Heart right ventricle (tissue), 16 donors: Measurements from ENCODE around the gene SLC13A5. TPM values are rescaled to one million over a fixed set of nuclear protein-coding genes. Genes with fewer than 3 reads are reported as not detected.
"Not testable (repeated sequence)": the region's sequence is repeated elsewhere in the genome, so short reads cannot be mapped to it uniquely, and the experiment has no call there.

ENCODE experiments used
- ATAC-seq, 8 donors: fragments of 200-7000 bp; cut with Tn5 transposase; one replicate each; pipeline ENCODE4 v1.9.1; 2020; ENCODE audit warnings: mild to moderate bottlenecking in 8 of 8, moderate library complexity in 8 of 8, moderate number of reproducible peaks in 1 of 8
- DNase-seq, 2 donors: peaks; one replicate each; pipeline ENCODE4 v3.0.0-alpha.2; 2020
- H3K27ac ChIP-seq, 10 donors: fragments of 200-600 bp; sonication (generic) in 2 of 10; one replicate each; pipeline versions ENCODE4 v1.5.0 to v1.8.0; 2020 to 2022; ENCODE audit warnings: mild to moderate bottlenecking in 3 of 10
- H3K27me3 ChIP-seq, 7 donors: fragments of 200-600 bp; one replicate each; pipeline ENCODE4 v1.8.0; 2021 to 2022; ENCODE audit warnings: mild to moderate bottlenecking in 2 of 7
- H3K36me3 ChIP-seq, 9 donors: fragments of 200-600 bp; sonication (generic) in 1 of 9; one replicate each; pipeline versions ENCODE4 v1.5.0 to v1.8.0; 2020 to 2022; ENCODE audit warnings: mild to moderate bottlenecking in 2 of 9
- H3K4me1 ChIP-seq, 9 donors: fragments of 200-600 bp; sonication (generic) in 1 of 9; one replicate each; pipeline versions ENCODE4 v1.5.0 to v1.8.0; 2020 to 2022; ENCODE audit warnings: mild to moderate bottlenecking in 4 of 9
- H3K4me3 ChIP-seq, 10 donors: fragments of 200-600 bp; sonication (generic) in 2 of 10; one replicate each; pipeline versions ENCODE4 v1.5.0 to v1.8.0; 2020 to 2022; ENCODE audit warnings: mild to moderate bottlenecking in 7 of 10, moderate library complexity in 2 of 10
- H3K9me3 ChIP-seq, 11 donors: fragments of 200-600 bp in 10 of 11; sonication (generic) in 2 of 11; one replicate each; pipeline versions ENCODE4 v1.5.0 to v1.8.0; 2013 to 2022; ENCODE audit warnings: mild to moderate bottlenecking in 2 of 11, control low read depth in 1 of 11, moderate library complexity in 1 of 11
- WGBS, 2 donors: extraction: QIAGEN DNeasy Blood & Tissue Kit; methylation state at CpG; one replicate each; pipeline ENCODE4 v1.1.7; 2013; ENCODE audit warnings: inconsistent platforms in 1 of 2; 5-methylcytosine and 5-hydroxymethylcytosine counted together
- intact Hi-C, 10 donors: fragments of 100-400 bp; cut with DNase I; formaldehyde crosslinking; loops; one replicate each; pipeline versions ENCODE4 v1.11.1 to v1.14.2; 2022
- polyA plus RNA-seq, 2 donors: library from polyadenylated mRNA; stranded (reverse); fragments of 200-250 nt; gene quantifications; one replicate each; pipeline ENCODE4 v1.2.3, GENCODE V29; 2013
- total RNA-seq, 10 donors: library from RNA; stranded (reverse); fragmentation: NEBNext Ultra II Directional in 3 of 10; extraction: Animal tissue kit (Norgen Biotek cat#: 25700) in 3 of 10; gene quantifications; one replicate each; pipeline versions ENCODE4 v1.2.1 to v1.2.4, GENCODE V29; 2021 to 2023
- TF ChIP-seq, protein P1 (sequence below), 9 donors: fragments of 200-600 bp; sonication (generic) in 2 of 9; IDR thresholded peaks; one replicate each; pipeline versions ENCODE4 v1.5.0 to v1.8.0; 2021 to 2022; ENCODE audit warnings: antibody characterized with exemption in 9 of 9, mild to moderate bottlenecking in 5 of 9, moderate library complexity in 1 of 9
- donor health status: Arrhythmogenic right ventricular cardiomyopathy.
- donor health status: ischemic (EF 13 %, LVEDD 7.1; RV severe dilation, severe dysfunction).
- donor health status: healthy with polysubstance abuse.
- donor health status: DM: no; HTN: yes; CAD: no.
- donor health status: DM: no; HTN: no; CAD: no.
- donor health status: ischemic (EF 25% LVEDD 6.9; RV normal size, moderate dysfunction).
- donor health status: ischemic (EF 25% LVEDD 5.7; RV mildly dilated, moderate dysfunction).
- donor health status: healthy.
- donor health status: DM: yes; HTN: yes; CAD: no.
- donor health status: Ischemic cardiomyopathy.
- donor health status: ischemic (EF 35%, LVEDD 5.7; RV mildly dilated, moderate dysfunction).
- donor health status: nonischemic (EF 11% LVEDD 7.7; RV severe dilation, severe dysfunction).
- donor health status: DM: yes; HTN: yes; CAD: no.
- donor health status: PGD.
- donor health status: ischemic (EF 29% LVEDD 5.4; RV normal size, mild dysfunction).
- donor health status: nonischemic (EF 23%, LVEDD 6.1; RV moderate dilation, normal function).

SLC13A5 gene
- total and polyA plus RNA-seq, 12 donors: 0.03 to 0.36 (median 0.17) TPM; not detected in 9

DNA sequence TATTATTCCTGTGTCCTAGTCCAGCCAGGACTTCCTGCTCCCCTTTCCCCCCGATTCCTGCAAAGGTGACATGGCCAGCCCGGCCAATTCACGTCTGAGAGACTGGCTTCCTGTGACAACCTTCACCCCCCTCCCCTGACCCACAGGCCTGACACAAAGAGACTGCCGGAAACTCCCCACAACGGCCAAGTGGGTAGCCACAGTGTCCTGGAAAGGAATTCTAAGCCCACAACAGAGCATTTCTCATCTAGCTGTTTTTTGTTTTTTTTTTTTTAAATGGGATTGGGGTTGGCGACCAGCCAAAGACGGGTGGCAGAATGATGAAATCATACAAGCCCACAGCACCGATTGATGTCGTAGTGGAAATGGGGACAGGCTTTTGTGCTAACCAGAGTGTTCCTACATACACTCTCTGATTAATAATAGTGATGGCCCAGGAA is 39.9 kb upstream of the SLC13A5 start:
- WGBS, 2 donors: 19 to 22% methylated on average over 9 of the region's 9 CpGs
- intact Hi-C loops: loop anchor here in 6 of 10 donors (10.0 kb wide), 3 partner anchors 88 to 272 kb away; partner anchors contain the start of genes RNASEK (in 5 of the 6) and BCL6B (in 1 of the 6)
- DNase-seq: peak; percentile 65 to 82
- peaks cover 0 to 4% (median 0%) of the 10 kb centered on the region in 9 donors for H3K36me3 ChIP-seq
- no peaks in the 10 kb centered on the region for H3K9me3 ChIP-seq
- TF ChIP-seq, protein P1, sequence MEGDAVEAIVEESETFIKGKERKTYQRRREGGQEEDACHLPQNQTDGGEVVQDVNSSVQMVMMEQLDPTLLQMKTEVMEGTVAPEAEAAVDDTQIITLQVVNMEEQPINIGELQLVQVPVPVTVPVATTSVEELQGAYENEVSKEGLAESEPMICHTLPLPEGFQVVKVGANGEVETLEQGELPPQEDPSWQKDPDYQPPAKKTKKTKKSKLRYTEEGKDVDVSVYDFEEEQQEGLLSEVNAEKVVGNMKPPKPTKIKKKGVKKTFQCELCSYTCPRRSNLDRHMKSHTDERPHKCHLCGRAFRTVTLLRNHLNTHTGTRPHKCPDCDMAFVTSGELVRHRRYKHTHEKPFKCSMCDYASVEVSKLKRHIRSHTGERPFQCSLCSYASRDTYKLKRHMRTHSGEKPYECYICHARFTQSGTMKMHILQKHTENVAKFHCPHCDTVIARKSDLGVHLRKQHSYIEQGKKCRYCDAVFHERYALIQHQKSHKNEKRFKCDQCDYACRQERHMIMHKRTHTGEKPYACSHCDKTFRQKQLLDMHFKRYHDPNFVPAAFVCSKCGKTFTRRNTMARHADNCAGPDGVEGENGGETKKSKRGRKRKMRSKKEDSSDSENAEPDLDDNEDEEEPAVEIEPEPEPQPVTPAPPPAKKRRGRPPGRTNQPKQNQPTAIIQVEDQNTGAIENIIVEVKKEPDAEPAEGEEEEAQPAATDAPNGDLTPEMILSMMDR (IDR thresholded peaks at IDR 0.05): no peak
- H3K27me3 ChIP-seq: no peaks in the 10 kb centered on the region
- peak overlapping the region; percentile 82 to 98 (median 94) for H3K27ac ChIP-seq
- H3K4me3 ChIP-seq: peak overlapping the region in 1 of 10 donors; percentile 0
- peak; percentile 75 to 91 (median 85) for ATAC-seq
- H3K4me1 ChIP-seq: peaks cover 16 to 62% (median 48%) of the 10 kb centered on the region in 9 donors

DNA sequence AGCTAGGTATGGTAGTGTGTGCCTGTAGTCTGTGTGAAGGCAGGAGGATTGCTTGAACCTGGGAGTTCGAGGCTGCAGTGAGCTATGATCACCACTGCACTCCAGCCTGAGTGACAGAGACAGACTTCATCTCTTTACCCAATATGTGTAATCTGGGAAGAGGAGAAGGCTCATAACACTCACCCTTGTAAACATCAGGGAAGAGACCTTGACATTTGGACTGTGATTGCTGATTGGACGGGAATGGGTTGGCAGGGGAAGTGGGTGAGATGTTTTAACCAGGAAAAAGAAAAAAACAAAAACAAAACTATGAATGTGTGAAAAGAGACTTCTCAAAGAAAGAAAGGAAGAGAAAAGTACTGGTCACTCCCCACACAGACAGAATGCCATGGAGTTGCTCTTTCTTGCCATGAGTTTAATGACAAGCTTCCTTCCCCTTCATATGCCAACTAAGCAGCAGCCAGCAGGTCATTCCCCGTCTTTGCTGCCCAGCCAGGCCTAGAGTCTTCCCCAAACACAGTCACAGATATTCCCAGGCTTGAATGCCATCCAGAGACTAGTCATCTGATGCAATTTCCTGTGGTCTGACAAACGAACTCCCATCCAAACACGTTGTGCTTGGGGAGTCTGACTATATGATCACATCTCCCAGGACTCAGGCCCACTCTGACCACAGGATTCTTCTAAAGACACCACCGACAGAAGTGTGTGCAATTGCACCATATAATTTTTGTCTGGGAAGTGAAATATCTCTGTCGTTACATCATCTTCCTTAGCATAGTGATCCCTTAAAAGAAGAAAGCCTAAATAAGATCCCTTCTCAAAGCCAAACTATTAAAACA is 39.1 kb upstream of the SLC13A5 start:
- Histone ChIP-seq H3K4me3 (peak overlapping the region in 1 of 10 donors; percentile 0), H3K4me1 (peaks cover 12 to 55% (median 41%) of the 10 kb centered on the region in 9 donors), H3K27me3 (no peaks in the 10 kb centered on the region), H3K9me3 (no peaks in the 10 kb centered on the region), H3K27ac (peak overlapping the region; percentile 82 to 98 (median 94)), H3K36me3 (no peaks in the 10 kb centered on the region)
- ATAC-seq (peak; percentile 22 to 79 (median 43)), DNase-seq (peak; percentile 32 to 56)
- 35 to 45% methylated on average over 7 of the region's 7 CpGs for WGBS, 2 donors
- TF ChIP-seq, protein P1 (IDR thresholded peaks at IDR 0.05): no peak
- intact Hi-C loops: loop anchor here in 6 of 10 donors (10.0 kb wide), 3 partner anchors 87 to 273 kb away; partner anchors contain the start of genes RNASEK (in 5 of the 6) and BCL6B (in 1 of the 6)

DNA sequence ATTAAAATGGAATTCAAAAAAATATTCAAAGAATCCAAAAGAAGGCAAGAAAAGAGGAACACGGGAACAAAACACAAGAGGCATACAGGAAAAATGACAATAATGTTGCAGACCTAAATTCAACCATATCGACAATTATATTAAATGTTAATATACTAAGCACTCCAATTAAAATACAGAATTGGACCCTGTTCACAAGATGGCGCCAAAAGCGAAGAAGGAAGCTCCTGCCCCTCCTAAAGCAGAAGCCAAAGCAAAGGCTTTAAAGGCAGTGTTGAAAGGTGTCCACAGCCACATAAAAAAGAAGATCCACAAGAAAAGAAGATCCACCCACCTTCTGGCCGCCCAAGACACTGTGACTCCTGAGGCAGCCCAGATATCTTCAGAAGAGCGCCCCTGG is 36.4 kb upstream of the SLC13A5 start:
- H3K36me3 ChIP-seq: no peaks in the 10 kb centered on the region
- 87 to 88% methylated on average over 6 of the region's 6 CpGs for WGBS, 2 donors
- H3K9me3 ChIP-seq: no peaks in the 10 kb centered on the region
- ATAC-seq: no peak
- no peak overlapping the region for H3K4me3 ChIP-seq
- H3K27ac ChIP-seq: no peak overlapping the region
- peaks cover 0 to 16% (median 0%) of the 10 kb centered on the region in 7 donors for H3K27me3 ChIP-seq
- intact Hi-C loops: no loop called here
- peaks cover 5 to 34% (median 28%) of the 10 kb centered on the region in 9 donors for H3K4me1 ChIP-seq
- no peak for DNase-seq
- TF ChIP-seq, protein P1 (IDR thresholded peaks at IDR 0.05): peak in 4 of 9 donors; percentile 8 to 26 (median 16)

DNA sequence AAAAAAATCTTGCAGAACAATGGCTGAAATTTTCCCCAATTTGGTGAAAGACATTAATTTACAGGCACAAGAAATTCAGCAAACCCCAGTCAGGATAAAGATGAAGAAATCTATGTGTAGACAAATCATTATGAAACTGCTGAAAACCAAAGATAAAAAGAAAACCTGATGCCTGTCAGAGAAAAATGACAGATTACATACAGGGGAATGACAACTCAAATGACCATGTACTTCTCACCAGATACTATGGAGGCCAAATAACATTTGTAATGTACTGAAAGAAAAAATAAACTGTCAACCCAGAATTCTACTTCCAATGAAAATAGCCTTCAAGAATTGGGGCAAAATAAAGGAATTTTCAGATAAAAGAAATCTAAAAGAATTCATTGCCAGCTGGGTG is 35.4 kb upstream of the SLC13A5 start:
- no peak for DNase-seq
- H3K4me1 ChIP-seq: peaks cover 5 to 25% (median 19%) of the 10 kb centered on the region in 9 donors
- ATAC-seq: no peak
- no peak overlapping the region for H3K27ac ChIP-seq
- intact Hi-C loops: no loop called here
- H3K9me3 ChIP-seq: no peaks in the 10 kb centered on the region
- TF ChIP-seq, protein P1 (IDR thresholded peaks at IDR 0.05): no peak
- peaks cover 0 to 18% (median 0%) of the 10 kb centered on the region in 7 donors for H3K27me3 ChIP-seq
- H3K36me3 ChIP-seq: no peaks in the 10 kb centered on the region
- no peak overlapping the region for H3K4me3 ChIP-seq

DNA sequence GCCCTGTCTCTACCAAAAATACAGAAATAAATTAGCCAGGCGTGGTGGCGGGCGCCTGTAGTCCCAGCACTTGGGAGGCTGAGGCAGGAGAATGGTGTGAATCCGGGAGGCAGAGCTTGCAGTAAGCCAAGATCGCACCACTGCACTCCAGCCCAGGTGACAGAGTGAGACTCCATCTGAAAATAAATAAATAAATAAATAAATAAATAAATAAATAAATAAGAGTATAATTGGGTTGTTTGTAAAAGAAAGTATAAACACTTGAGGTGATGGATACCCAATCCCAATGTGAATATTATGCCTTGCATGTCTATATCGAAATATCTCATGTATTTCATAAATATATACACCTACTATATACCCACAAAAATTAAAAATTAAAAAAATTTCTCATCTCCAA is 33.5 kb upstream of the SLC13A5 start:
- H3K4me3 ChIP-seq, DNase-seq, H3K27ac ChIP-seq, H3K4me1 ChIP-seq, ATAC-seq, intact Hi-C loops, H3K9me3 ChIP-seq, H3K36me3 ChIP-seq: not testable (repeated sequence)
- H3K27me3 ChIP-seq: peaks cover 0 to 19% (median 0%) of the 10 kb centered on the region in 7 donors
- 93 to 95% methylated on average over 6 of the region's 6 CpGs for WGBS, 2 donors
